Panc1 (cell line): ENCODE results near the gene AK4. TPM values are rescaled to one million over a fixed set of nuclear protein-coding genes. Genes with fewer than 3 reads are reported as not detected.

Experiments used
- ATAC-seq: fragments of 200-7000 bp; cut with Tn5 transposase; 2 replicates; pipeline ENCODE4 v1.9.1; 2020; ENCODE audit warnings: mild to moderate bottlenecking, moderate library complexity
- BruUV-seq: library from RNA; stranded (reverse); fragments of 400-500 nt; replicated peaks from 2 replicates; lab custom pipeline; 2021; lab: Mats Ljungman, UMichigan
- CTCF ChIA-PET: fragments of 300-600 bp; sonication (Branson Sonifier 250); formaldehyde crosslinking; loops from one replicate; lab custom pipeline; 2022; ENCODE audit warnings: antibody characterized with exemption; lab: Charles Lee
- POLR2A ChIA-PET: fragments of 300-600 bp; sonication (Branson Sonifier 250); formaldehyde crosslinking; loops from one replicate; lab custom pipeline; 2022; ENCODE audit warnings: antibody characterized with exemption; lab: Charles Lee
- DNase-seq: peaks from one replicate; pipeline ENCODE4 v3.0.0-alpha.2; 2010; ENCODE audit warnings: low read depth, low spot score
- H3K27ac ChIP-seq: 2 replicates; pipeline ENCODE4 v1.5.1; 2011; ENCODE audit warnings: mild to moderate bottlenecking, low read length, inconsistent platforms
- H3K27me3 ChIP-seq: fragments of 200-500 bp; sonication (Bioruptor generic); 2 replicates; pipeline ENCODE4 v1.6.0; 2014; ENCODE audit warnings: low read length, inconsistent platforms; ENCODE audit not compliant: control insufficient read depth, insufficient read depth
- H3K36me3 ChIP-seq: fragments of 200-500 bp; sonication (Bioruptor generic); 2 replicates; pipeline ENCODE4 v1.5.1; 2014; ENCODE audit warnings: inconsistent platforms, mild to moderate bottlenecking, low read length, moderate library complexity; ENCODE audit not compliant: control insufficient read depth, insufficient read depth
- H3K4me1 ChIP-seq: 2 replicates; pipeline ENCODE4 v1.5.1; 2011; ENCODE audit warnings: inconsistent platforms, mild to moderate bottlenecking, low read length, moderate library complexity; ENCODE audit not compliant: control insufficient read depth, insufficient read depth
- H3K4me3 ChIP-seq, 2 experiments: 2 replicates each; pipeline ENCODE4 v1.5.1; 2011 to 2012; ENCODE audit warnings: low read depth in 2 of 2, low read length in 2 of 2, mild to moderate bottlenecking in 2 of 2, inconsistent platforms in 1 of 2, moderate library complexity in 1 of 2
- H3K9me3 ChIP-seq: fragments of 200-500 bp; sonication (Bioruptor generic); 2 replicates; pipeline ENCODE4 v1.5.1; 2014; ENCODE audit warnings: low read depth, mild to moderate bottlenecking, inconsistent platforms, low read length, moderate library complexity; ENCODE audit not compliant: control insufficient read depth, insufficient read depth
- CTCF ChIP-seq: fragments of 450-650 bp; IDR thresholded peaks from 2 replicates; pipeline ENCODE4 v1.5.1; 2017; ENCODE audit warnings: mild to moderate bottlenecking
- POLR2AphosphoS5 ChIP-seq: IDR thresholded peaks from 2 replicates; pipeline ENCODE4 v1.6.1; 2012; ENCODE audit warnings: mild to moderate bottlenecking, low read depth, low read length, moderate library complexity
- REST ChIP-seq, 2 experiments: IDR thresholded peaks; 2 replicates each; pipeline ENCODE4 v1.6.1; 2011 to 2012; ENCODE audit warnings: low read depth in 2 of 2, control low read depth in 1 of 2, low read length in 1 of 2, mild to moderate bottlenecking in 1 of 2, moderate library complexity in 1 of 2; ENCODE audit not compliant: insufficient read depth in 1 of 2
- SIN3A ChIP-seq: IDR thresholded peaks from 2 replicates; pipeline ENCODE4 v1.6.1; 2012; ENCODE audit warnings: low read depth, mild to moderate bottlenecking, low read length, moderate library complexity, borderline replicate concordance; ENCODE audit not compliant: insufficient read depth
- TCF7L2 ChIP-seq: IDR thresholded peaks from 2 replicates; pipeline ENCODE4 v1.6.1; 2011; ENCODE audit warnings: mild to moderate bottlenecking, low read depth, low read length, inconsistent platforms
- in situ Hi-C: cut with HindIII; loops from 2 replicates; pipeline ENCODE4 v1.10.0; 2016; ENCODE audit warnings: low sequenced_read_pairs, low pct_unique_long_range_greater_than_20kb
- intact Hi-C: fragments of 100-400 bp; cut with micrococcal nuclease; formaldehyde crosslinking; loops from one replicate; pipeline ENCODE4 v1.10.0; 2022; ENCODE audit not compliant: unreplicated experiment
- total RNA-seq: library from RNA; stranded (reverse); gene quantifications from one replicate; pipeline ENCODE4 v1.2.1, GENCODE V29; 2021; ENCODE audit not compliant: unreplicated experiment

Gene AK4
- total RNA-seq, 1 experiment from 2014 or later = 26.8 TPM

GRCh38 chr1:65224681-65225091, 76.7 kb downstream of the AK4 start:
- no peak for DNase-seq
- intact Hi-C loops = loop anchor here (2.0 kb wide), 1 partner anchor 76 kb away; no protein-coding TSS in a partner anchor
- no peak overlapping the region for H3K27ac ChIP-seq
- POLR2A ChIA-PET = no interaction called here
- H3K27me3 ChIP-seq = no peaks in the 10 kb centered on the region
- BruUV-seq = no TSS peak
- in situ Hi-C loops = no loop called here
- H3K4me1 ChIP-seq = no peaks in the 10 kb centered on the region
- TF ChIP-seq SIN3A = no peak
- TF ChIP-seq REST (IDR thresholded peaks at IDR 0.05; ENCODE audit: insufficient read depth in 1 of 2, low read depth in 2 of 2, low read length in 1 of 2) = no peak
- TF ChIP-seq POLR2AphosphoS5 = no peak
- no peak for ATAC-seq
- H3K9me3 ChIP-seq = no peaks in the 10 kb centered on the region
- no peaks in the 10 kb centered on the region for H3K36me3 ChIP-seq
- CTCF ChIA-PET = no interaction called here
- no peak overlapping the region for H3K4me3 ChIP-seq

DNA sequence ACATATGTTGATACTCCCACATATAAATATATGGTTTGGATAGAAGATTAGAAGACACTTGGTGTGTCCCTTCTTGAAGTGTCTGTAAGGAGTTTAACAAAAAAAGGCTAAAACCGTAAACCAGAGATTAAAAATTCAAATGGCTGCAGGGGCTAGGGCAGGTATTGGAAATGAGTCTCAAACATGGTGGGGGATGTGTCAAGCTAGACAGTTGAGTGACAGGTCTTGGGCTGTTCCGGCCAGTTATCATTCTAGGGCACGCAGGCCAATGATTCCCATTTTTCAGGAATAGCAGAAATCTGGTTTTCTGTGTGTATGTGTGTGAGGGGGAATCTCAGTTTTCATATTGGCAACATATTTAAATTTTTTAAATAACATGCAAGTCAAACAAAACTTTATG, 77.2 kb downstream of the AK4 start:
- Histone ChIP-seq H3K4me3 (no peak overlapping the region), H3K36me3 (no peaks in the 10 kb centered on the region), H3K9me3 (no peaks in the 10 kb centered on the region), H3K4me1 (no peaks in the 10 kb centered on the region), H3K27me3 (no peaks in the 10 kb centered on the region), H3K27ac (no peak overlapping the region)
- BruUV-seq = no TSS peak
- TF ChIP-seq POLR2AphosphoS5 (no peak), SIN3A (no peak), CTCF (no peak), TCF7L2 (no peak), REST (IDR thresholded peaks at IDR 0.05; ENCODE audit: insufficient read depth in 1 of 2, low read depth in 2 of 2, low read length in 1 of 2) (no peak)
- CTCF ChIA-PET = no interaction called here
- intact Hi-C loops = loop anchor here (2.0 kb wide), 1 partner anchor 76 kb away; no protein-coding TSS in a partner anchor
- in situ Hi-C loops = no loop called here
- POLR2A ChIA-PET = no interaction called here
- ATAC-seq (no peak), DNase-seq (no peak)
